T-helper 22 cell (primary cell): ENCODE measurements around the gene SNED1.

ENCODE experiments used
- DNase-seq: peaks from one replicate; pipeline ENCODE4 v3.0.0-alpha.2; 2020; ENCODE audit warnings: low read depth

Gene SNED1

DNA sequence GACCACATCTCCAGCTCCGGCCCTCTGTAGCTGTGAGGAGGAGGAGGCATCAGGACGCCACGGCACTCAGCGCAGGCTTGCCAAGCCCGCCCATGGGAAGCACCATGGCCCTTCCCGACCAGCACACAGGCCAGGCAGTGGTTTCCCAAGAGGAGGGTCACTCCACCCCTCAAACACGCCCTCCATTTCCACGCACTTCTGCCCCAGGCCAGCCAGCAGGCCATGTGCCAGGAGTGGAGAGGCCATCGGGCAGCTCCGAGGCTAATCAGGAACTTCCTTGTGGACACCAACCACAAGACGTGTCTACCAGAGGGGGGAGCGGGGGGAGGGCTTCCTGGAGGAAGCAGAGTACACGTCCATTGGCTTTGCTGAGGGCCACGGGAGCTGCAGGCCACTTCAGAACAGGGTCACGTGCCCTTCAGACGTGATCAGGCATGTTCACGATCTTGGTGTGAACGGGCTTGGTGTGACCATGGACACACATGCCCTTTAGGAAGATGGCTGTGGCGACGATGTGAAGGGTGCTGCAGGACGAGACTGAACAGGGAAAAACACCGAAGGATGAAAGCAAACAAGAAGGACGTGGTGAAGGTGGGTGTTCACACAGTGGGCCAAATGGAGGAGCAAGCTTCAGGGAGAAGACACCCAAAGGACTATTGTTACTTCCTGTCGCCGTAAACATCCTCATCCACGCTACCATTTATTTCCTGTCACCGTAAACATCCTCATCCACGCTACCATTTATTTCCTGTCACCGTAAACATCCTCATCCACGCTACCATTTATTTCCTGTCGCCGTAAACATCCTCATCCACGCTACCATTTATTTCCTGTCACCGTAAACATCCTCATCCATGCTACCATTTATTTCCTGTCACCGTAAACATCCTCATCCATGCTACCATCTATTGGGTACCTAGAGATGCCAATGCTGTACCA, 110.1 kb downstream of the SNED1 start:
- no peak for DNase-seq

DNA sequence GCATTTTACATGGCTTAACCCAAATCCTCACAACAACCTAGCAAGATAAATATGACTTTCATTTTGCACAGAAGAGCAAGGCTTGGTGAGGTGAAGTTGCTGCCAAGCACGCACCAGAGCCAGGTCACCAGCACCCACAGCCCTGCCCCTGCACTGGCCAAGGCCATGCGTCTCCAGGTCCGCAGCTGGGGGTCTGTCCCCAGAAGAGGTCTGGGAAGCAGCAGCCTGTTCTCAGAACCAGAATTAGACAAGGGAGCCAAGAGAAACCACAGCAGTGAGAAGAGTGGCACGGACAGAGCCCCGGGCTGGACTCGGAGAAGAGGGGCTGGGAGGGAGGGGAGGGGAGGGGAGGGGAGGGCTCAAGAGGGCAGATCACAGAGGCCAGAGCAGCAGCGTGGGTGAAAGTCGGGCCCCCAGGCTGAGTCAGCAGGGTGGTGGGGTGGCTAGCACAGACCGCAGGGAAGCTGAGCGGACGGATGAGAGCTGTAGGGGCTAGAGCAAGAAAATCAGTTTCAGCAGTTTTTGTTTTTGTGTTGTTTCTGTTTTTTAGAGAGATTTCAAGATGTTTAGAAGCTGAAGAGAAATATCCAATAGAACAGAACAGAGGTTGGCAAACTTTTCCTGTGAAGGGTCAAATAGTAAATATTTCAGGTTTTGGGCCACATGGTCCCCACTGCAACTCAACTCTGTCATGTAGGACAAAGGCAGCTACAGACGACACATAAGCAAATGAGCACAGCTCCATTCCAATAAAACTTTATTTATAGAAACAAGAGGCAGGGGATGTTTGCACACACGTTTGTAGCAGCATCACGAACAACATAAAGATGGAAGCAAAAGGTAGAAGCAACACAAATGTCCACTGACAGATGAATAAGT, 111.0 kb downstream of the SNED1 start:
- DNase-seq, result no peak

DNA sequence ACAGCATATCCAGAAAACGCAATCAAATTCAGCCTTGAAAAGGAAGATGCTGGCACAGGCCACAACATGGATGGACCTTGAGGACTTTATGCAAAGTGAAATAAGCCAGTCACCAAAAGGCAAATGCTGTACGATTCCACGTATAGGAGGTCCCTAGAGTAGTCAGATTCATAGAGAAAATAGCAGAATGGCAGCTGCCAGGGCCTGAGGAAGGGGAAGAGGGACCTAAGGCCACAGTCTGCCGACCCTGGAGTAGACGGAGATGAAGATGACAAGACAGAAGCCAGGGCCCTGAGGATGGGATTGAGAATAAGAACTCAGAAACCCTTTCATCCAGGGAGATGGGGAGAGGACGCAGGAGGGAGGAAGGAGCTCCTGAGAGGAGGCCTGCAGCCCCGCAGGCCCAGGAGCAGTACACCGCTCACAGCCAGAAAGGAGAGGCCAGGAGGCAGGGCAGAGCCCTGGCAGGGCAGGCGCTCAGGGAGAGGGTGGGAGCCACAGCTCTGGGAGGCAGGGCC, 111.7 kb downstream of the SNED1 start:
- DNase-seq, result no peak

DNA sequence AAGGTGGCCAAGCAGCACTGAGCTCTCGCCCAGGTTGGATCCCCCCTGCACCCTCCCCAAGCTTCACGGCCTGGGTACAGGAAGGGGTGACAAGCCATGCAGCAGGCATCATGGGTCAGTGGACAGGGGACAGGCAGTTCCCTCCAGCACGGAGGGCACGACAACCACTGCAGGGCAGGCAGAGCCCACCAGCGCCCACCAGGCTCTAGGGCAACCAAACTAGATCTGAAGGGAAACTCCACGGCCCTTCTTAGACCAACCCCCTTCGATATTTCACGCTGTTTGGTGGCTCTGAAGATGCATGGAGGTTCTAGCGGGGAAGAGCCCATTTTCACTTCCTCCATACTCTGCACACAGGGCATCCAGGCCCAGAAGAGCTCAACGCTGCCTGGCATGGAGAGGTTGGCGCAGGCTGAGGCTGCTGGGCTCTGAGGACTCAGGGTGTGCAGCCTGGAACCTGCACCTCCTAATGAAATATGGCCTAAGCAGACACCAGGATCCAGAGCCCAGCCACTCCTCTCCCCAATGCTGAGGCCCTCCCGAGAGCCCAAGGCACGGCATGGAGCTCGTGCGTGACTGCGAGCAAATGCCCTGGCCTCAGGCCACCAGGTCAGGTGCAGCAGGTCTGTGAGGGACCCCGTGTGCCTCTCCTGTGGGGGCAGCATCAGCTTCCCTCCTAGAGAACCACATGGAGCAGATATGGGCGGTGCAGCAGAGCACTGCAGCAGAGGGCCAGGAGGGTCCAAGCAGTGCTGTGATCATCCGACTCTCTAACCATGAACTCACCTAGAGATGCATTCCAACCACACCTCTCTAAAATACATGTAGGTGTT, 112.4 kb downstream of the SNED1 start:
- no peak for DNase-seq

DNA sequence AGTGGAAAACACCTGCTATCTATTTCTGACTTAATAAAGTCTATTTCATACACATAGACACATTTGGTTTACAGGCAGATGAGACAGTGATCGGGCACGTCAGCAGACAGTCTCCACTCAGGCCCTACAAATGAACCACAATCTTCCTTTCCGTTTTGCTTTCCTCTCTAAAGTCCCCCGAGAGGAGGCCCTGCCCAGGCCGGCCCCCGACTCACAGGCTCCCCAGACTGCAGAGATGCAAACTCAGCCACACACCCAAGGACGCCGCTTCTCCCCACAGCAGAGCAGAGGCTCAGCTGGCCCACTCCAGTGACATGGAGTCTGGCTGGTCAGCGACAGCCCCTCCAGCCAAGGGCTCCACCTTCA, 113.0 kb downstream of the SNED1 start:
- DNase-seq, result peak; percentile 33

DNA sequence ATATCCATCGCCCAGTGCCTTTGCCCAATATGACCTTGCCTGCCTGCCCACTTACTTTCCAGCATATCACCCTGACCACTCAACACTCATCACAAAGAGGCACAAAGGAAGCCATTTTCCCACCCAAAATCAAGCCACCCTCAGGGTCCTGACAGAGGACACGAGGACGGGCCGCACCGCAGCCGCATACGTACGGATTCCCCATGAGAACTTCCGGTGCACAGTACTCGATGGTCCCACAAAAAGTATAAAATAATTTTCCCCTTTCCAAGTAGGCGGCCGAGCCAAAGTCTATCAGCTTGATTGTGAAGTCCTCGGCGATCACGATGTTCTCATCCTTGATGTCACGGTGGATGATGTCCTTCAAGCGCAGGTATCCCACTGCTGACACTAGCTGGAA, 113.6 kb downstream of the SNED1 start:
- no peak for DNase-seq

DNA sequence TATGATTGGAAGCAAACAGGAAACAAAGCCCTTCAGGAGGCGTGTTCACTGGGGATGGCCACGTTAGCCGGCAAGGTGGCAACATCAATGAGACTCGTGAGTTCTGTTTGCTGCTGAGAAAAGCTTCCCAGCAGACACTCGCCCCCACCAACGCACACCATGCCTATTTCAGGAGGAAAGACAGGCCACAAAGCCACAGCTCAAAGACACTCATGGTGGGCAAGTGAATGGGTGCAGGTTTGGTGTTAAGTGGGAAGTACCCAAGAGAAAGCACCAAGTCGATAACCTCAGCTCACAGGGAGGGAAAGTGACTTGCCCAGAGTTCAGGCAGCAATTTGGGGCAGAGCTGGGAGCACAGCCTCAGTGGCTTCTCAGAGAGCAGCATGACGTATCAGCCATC, 114.2 kb downstream of the SNED1 start:
- peak; percentile 41 for DNase-seq

DNA sequence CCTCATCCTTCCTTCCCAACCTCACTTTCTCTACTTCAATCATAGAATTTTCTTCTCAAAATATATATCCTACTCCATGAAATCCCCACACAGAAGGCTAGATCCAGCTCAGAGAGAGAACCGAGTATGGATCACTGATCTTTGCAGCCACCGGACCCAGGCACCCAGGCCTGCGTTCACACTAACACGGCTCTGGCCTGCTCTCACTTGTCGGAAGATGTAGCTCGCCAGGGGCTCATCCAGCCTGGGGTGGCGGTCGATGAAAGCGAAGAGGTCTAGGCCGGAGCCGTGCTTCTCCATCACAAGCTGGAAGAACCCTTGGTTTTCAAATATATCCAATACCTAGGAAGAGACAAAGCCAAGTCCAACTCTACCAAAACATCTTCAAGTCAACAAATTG, 116.4 kb downstream of the SNED1 start:
- no peak for DNase-seq

DNA sequence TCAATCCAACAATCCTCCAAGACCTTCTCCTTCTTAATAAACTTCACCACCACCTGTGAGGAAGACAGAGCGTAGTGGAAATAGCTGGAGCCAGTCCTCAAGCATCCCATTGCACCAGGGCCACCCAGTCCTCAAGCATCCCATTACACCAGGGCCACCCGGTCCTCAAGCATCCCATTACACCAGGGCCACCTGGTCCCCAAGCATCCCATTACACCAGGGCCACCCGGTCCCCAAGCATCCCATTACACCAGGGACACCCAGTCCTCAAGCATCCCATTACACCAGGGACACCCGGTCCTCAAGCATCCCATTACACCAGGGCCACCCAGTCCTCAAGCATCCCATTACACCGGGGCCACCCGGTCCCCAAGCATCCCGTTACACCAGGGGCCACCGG, 116.9 kb downstream of the SNED1 start:
- no peak for DNase-seq

DNA sequence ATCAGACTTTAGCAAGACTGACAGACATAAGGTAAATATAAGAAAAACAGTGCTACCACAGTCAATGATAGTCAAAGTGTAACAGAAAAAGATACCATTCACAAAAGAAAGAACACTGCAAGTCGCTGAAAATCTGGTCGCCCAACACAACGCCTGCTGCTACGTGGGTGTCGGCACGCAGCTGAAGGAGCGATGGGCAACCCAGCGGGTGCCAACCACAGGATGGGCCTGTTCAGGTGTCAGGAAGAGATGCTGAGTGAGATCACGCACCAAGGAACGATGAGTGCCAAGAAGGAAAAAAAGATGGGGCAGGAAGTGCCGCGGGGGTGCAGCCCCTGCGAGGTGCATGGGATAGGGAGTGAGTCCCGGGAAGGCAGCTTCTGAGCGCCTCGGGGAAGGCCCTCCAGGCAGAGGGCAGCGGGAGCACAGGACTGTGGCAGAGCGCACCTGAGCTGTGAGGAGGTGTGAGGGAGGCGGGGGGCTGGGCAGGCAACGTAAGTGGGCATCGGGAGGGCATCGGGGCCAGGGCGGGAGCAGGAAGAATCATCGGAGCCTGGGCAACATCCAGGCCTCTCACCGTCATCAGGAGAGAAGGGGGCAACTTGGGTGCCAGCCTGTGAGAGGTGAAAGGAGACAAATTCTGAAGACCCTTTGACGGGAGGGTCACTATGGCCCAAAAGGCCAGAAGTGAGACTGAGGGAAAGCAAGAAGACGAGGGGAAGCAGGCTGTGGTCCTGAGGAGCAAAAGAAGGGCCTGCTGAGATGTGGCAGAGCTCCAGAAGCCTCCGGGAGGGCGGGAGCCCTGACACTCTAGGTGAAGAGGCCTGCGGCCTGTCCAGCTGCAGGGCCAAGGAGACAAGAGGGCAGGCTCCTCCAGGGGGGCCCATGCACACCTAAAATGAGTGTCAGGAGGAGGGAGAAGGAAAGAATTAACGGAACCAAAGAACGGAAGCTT, 118.5 kb downstream of the SNED1 start:
- no peak for DNase-seq

DNA sequence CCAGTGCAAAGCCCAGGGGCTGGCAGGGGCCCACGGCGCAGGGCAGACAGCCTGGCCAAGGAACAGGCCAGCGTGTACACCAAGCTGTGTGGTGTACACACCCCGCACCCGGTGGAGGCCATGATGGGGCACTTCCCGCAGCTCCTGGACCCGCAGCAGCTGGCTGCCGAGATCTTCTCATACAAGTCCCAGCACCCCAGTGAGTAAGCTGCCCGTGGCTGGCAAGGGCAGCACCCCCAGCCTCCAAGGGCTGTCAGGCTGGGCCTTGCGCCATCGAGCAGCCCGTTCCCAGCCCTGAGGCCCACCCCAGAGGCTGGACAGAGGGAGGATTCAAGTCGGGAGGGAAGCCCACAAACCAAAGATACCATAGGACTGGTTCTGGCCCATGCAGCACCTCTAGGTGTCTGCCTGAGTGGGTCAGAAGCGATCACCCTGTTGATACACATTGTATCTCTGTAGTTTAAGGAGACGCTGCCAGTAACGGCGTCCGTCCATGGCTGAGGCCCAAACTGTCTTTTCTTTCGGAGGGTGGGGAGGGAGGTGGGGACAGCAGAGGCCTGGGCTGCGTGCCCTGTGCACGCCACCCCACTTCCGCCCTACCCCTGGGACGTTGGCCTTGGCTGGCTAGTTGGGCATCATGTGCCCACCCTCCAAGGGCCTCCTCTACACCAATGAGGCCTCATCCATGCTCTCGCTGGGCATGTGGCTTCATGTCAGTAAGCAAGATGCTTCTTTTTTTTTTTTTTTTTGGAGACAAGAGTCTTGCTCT, 120.5 kb downstream of the SNED1 start:
- DNase-seq, result no peak

DNA sequence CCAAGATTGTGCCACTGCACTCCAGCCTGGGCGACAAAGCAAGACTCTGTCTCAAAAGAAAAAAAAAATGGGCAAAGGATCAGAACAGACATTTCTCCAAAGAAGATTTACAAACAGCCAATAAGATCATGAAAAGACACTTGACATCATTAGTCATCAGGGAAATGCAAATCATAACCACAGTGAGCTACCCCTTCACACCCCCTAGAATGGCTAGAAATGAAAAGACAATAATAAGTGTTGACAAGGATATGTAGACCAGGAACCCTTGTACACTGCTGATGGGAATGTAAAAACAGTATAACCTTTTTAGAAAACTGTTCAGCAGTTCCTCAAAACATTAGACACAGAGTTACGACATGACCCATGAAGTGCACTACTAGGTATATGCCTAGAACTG, 122.0 kb downstream of the SNED1 start:
- no peak for DNase-seq

DNA sequence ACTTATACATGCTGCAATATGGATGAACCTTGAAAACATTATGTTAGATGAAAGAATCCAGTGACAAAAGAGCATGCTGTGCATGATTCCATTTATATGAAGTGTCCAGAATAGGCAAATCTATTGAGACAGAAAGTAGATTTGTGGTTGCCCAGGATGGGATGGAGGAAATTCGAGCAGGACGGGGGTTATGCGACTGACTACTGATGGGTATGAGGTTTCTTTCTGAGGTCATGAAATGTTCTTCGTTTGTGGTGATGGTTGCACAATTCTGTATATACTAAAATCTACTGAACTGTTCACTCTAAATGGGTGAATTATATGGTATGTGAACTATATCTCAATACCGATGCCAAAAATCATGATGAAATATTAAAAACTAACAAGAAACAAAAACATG, 122.6 kb downstream of the SNED1 start:
- no peak for DNase-seq

DNA sequence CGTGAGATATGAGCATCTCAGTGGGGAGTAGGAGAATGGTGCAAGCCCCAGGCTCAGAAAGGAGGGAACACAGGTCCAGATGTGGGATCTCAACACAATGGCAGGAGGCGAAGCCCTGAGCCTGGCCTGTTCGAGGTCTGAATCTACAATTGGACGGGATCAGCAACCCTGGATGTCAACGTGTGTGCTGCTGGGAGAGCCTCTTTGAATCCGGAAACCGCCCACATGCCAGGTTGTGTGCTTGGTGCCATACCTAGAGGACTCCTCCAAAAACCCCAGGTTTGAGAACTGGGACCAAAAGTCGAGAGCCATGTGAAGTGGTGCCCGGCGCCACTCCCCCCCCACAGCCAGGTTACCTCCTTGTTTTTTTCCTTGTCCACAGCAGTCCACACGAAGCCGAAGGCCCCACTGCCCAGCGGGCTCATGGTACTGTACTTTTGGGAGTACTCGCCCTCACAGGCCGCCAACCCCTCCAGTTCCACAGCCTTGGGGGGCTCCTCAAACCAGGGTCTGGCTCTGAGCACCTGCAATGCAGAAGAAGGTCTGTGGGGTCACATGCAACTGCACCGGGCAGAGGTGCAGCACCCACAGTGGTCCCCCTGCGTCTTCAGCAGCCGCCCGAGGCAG, 124.1 kb downstream of the SNED1 start:
- DNase-seq, result no peak

DNA sequence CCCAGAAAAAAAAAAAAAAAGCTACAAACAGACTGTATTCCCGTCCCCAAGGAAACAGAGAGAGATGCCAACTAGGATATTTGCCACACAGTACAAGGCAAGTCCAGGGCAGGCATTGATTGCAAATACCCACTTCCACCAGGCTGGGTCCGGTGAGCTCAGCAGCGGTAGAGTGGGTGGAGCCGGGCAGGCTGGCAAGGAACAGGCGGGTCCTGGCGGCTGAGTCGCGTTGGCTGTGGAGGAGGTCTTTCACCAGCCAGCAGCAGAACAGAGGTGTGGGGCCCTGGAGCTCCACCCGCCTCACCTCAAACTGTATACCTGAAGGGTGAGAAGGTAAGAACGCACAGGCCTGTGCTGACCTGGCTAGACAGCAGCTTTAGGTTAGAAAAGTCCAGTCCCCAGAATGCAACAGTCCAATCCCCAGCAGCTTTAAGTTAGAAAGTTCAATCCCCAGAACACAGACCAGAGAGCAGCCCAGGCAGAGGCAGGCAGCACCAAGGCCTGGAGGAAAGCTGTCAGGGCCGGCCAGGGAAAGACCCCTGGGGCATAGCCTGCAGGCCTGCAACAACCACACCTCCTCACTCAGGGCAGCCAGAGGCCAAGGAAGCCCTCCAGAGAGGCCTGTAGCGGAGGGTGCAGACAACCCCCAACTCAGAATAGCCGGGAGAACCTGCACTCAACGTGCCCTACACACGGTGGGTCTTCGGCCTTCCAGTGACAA, 125.6 kb downstream of the SNED1 start:
- DNase-seq, result peak; percentile 41

DNA sequence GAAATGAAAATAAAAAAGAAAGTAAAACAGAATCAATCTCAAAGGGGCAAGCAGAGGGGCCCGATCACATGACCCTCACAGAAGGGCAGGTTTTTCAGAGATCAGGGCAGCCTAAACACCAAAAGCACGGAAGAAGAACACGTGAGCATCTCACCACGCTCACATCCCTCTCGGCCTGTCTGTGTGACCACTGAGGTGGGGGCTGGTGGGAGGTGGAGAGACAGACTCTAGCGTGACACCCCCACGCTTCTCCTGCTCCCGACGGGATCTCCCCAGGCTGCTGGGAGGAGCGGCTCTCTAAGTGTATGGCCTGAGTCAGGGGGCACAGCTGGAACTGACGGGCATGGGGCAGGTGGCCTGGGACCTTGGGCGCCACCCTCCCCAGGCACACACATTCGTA, 127.2 kb downstream of the SNED1 start:
- DNase-seq, result no peak

DNA sequence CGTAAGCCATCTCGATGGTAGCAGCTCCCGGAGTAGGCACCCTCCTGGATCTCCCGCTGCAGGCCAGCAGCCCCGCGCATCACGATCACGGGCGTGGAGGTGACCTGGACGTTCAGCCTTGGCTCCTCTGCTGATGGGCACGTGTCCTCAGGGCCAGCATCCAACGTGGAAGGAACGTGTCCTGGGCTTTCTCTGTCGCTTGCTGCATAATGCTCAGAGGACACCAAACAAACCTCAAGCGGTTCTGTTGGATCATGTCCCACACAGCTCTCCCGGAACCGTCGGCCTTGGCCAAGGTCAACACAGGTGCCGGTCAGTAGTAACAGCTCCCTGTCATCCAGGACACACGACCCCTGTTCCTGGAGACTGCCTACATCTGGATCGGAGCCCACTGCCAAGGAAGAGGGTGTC, 127.8 kb downstream of the SNED1 start:
- DNase-seq, result no peak

DNA sequence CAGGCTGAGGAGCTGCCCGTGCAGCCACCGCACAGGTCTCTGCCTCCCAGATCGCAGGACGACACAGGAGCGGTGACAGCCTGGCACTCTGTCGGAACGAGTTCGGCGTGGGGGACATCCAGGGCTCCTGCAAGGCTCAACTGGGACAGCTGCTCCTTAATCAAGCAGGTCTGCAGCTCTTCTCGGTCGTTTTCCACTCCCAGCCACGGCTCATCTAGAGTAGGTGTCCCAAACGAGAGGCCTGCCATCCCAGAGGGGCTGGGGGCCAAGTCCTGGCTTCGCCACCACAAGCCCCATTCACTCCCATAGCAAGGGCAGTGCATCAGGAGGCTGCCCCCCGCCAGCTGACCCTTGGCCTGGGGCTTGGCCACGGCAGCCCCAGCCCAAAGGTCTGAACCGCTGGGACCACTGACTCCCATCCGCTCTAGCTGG, 128.4 kb downstream of the SNED1 start:
- DNase-seq, result no peak

DNA sequence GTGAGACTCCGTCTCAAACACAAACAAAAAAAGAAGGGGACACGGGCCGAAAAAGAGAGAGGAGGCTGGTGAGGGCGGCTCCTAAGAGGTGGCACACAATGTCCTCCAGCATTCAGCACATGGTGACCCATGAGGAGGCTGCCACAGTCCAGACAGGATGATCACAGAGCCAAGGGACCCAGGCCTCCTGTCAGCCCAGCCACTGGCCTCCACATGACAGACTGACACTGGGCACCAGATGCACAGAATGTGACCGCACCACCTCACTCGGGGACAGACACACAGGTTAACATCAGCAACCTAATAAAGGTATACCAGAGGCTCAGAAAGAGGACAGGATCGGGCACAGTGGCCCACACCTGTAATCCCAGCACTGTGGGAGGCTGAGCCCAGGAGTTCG, 129.8 kb downstream of the SNED1 start:
- no peak for DNase-seq
